ENCODE results near the gene WNT8B.

Gene WNT8B

GRCh38 chr10:100477970-100478369 lies 15.2 kb downstream of the WNT8B start:
- TF ChIP-seq ZNF70 (CRISPR knock-in tag; IDR thresholded peaks at IDR 0.05): no peak
- no peak for TF ChIP-seq ESRRG (CRISPR knock-in tag; IDR thresholded peaks at IDR 0.05)
- no peak for TF ChIP-seq PPARA (CRISPR knock-in tag; IDR thresholded peaks at IDR 0.05; ENCODE audit: borderline replicate concordance)
- TF ChIP-seq OSR1 (CRISPR knock-in tag; IDR thresholded peaks at IDR 0.05): no peak
- no peak for TF ChIP-seq ZNF8 (CRISPR knock-in tag; IDR thresholded peaks at IDR 0.05)
- no peak for TF ChIP-seq ARNTL (CRISPR knock-in tag; IDR thresholded peaks at IDR 0.05; ENCODE audit: borderline replicate concordance, low read depth)
- TF ChIP-seq, protein P1, sequence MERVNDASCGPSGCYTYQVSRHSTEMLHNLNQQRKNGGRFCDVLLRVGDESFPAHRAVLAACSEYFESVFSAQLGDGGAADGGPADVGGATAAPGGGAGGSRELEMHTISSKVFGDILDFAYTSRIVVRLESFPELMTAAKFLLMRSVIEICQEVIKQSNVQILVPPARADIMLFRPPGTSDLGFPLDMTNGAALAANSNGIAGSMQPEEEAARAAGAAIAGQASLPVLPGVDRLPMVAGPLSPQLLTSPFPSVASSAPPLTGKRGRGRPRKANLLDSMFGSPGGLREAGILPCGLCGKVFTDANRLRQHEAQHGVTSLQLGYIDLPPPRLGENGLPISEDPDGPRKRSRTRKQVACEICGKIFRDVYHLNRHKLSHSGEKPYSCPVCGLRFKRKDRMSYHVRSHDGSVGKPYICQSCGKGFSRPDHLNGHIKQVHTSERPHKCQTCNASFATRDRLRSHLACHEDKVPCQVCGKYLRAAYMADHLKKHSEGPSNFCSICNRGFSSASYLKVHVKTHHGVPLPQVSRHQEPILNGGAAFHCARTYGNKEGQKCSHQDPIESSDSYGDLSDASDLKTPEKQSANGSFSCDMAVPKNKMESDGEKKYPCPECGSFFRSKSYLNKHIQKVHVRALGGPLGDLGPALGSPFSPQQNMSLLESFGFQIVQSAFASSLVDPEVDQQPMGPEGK (CRISPR knock-in tag; IDR thresholded peaks at IDR 0.05; ENCODE audit: borderline replicate concordance): no peak
- TF ChIP-seq, protein P2, sequence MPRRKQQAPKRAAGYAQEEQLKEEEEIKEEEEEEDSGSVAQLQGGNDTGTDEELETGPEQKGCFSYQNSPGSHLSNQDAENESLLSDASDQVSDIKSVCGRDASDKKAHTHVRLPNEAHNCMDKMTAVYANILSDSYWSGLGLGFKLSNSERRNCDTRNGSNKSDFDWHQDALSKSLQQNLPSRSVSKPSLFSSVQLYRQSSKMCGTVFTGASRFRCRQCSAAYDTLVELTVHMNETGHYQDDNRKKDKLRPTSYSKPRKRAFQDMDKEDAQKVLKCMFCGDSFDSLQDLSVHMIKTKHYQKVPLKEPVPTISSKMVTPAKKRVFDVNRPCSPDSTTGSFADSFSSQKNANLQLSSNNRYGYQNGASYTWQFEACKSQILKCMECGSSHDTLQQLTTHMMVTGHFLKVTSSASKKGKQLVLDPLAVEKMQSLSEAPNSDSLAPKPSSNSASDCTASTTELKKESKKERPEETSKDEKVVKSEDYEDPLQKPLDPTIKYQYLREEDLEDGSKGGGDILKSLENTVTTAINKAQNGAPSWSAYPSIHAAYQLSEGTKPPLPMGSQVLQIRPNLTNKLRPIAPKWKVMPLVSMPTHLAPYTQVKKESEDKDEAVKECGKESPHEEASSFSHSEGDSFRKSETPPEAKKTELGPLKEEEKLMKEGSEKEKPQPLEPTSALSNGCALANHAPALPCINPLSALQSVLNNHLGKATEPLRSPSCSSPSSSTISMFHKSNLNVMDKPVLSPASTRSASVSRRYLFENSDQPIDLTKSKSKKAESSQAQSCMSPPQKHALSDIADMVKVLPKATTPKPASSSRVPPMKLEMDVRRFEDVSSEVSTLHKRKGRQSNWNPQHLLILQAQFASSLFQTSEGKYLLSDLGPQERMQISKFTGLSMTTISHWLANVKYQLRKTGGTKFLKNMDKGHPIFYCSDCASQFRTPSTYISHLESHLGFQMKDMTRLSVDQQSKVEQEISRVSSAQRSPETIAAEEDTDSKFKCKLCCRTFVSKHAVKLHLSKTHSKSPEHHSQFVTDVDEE (CRISPR knock-in tag; IDR thresholded peaks at IDR 0.05): no peak
- TF ChIP-seq ISL1 (CRISPR knock-in tag; IDR thresholded peaks at IDR 0.05): no peak
- TF ChIP-seq GLIS3 (CRISPR knock-in tag; IDR thresholded peaks at IDR 0.05): no peak
- TF ChIP-seq TOX (CRISPR knock-in tag; IDR thresholded peaks at IDR 0.05; ENCODE audit: borderline replicate concordance): no peak
- TF ChIP-seq TCF4 (CRISPR knock-in tag; IDR thresholded peaks at IDR 0.05; ENCODE audit: borderline replicate concordance): no peak
- no peak for TF ChIP-seq RARB (CRISPR knock-in tag; IDR thresholded peaks at IDR 0.05)
- TF ChIP-seq ZFP3 (CRISPR knock-in tag; IDR thresholded peaks at IDR 0.05): no peak
- no peak for ATAC-seq

DNA sequence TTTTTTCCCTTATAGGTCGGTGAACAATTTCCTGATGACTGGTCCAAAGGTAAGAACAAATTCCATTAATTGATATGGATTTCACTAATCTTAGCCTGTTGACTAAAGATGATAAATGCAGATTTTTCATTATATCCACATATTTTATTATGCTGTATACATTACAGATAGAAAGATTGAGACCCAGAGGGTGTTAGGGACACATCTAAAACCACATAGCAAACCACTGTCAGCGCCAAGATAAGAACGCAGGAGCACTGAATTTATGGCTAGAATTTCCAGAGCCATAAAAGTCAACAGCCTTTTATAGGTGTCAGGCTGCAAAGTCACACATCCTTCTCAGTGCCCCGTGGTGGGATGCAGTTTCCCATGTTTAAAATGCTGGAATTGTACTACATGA lies 16.2 kb downstream of the WNT8B start:
- ATAC-seq: no peak

More for the DNA sequence above, 16.2 kb downstream of the WNT8B start:
- TF ChIP-seq ARNTL (CRISPR knock-in tag; IDR thresholded peaks at IDR 0.05; ENCODE audit: borderline replicate concordance, low read depth) (no peak), ZNF565 (CRISPR knock-in tag; conservative IDR thresholded peaks at IDR 0.05; ENCODE audit: low read depth) (no peak), PPARA (CRISPR knock-in tag; IDR thresholded peaks at IDR 0.05; ENCODE audit: borderline replicate concordance) (no peak), CSDC2 (CRISPR knock-in tag; IDR thresholded peaks at IDR 0.05) (no peak), BACH2 (CRISPR knock-in tag; IDR thresholded peaks at IDR 0.05; ENCODE audit: borderline replicate concordance) (no peak), ZFP30 (CRISPR knock-in tag; IDR thresholded peaks at IDR 0.05) (no peak), GLIS3 (CRISPR knock-in tag; IDR thresholded peaks at IDR 0.05) (no peak), ZFP3 (CRISPR knock-in tag; IDR thresholded peaks at IDR 0.05) (no peak), ESRRG (CRISPR knock-in tag; IDR thresholded peaks at IDR 0.05) (no peak), CREB5 (CRISPR knock-in tag; IDR thresholded peaks at IDR 0.05; ENCODE audit: low read depth) (no peak), ZNF8 (CRISPR knock-in tag; IDR thresholded peaks at IDR 0.05) (no peak), TOX (CRISPR knock-in tag; IDR thresholded peaks at IDR 0.05; ENCODE audit: borderline replicate concordance) (no peak), ZNF70 (CRISPR knock-in tag; IDR thresholded peaks at IDR 0.05) (no peak), SNAI2 (CRISPR knock-in tag; IDR thresholded peaks at IDR 0.05) (no peak), ZC3H10 (CRISPR knock-in tag; IDR thresholded peaks at IDR 0.05) (no peak), RARB (CRISPR knock-in tag; IDR thresholded peaks at IDR 0.05) (no peak)
- TF ChIP-seq, protein P1 (CRISPR knock-in tag; IDR thresholded peaks at IDR 0.05; ENCODE audit: borderline replicate concordance): no peak
- TF ChIP-seq, protein P3, sequence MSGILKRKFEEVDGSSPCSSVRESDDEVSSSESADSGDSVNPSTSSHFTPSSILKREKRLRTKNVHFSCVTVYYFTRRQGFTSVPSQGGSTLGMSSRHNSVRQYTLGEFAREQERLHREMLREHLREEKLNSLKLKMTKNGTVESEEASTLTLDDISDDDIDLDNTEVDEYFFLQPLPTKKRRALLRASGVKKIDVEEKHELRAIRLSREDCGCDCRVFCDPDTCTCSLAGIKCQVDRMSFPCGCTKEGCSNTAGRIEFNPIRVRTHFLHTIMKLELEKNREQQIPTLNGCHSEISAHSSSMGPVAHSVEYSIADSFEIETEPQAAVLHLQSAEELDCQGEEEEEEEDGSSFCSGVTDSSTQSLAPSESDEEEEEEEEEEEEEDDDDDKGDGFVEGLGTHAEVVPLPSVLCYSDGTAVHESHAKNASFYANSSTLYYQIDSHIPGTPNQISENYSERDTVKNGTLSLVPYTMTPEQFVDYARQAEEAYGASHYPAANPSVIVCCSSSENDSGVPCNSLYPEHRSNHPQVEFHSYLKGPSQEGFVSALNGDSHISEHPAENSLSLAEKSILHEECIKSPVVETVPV (CRISPR knock-in tag; IDR thresholded peaks at IDR 0.05): no peak
